IPS-11a (cell line): ENCODE measurements around the gene OR2T35.
"Not testable (repeated sequence)": the region's sequence is repeated elsewhere in the genome, so short reads cannot be mapped to it uniquely, and the experiment has no call there.

Experiments
- H3K4me3 ChIP-seq: one replicate; pipeline ENCODE4 v1.5.1; 2013; ENCODE audit warnings: low read depth, low read length, control low read depth

OR2T35 gene

DNA sequence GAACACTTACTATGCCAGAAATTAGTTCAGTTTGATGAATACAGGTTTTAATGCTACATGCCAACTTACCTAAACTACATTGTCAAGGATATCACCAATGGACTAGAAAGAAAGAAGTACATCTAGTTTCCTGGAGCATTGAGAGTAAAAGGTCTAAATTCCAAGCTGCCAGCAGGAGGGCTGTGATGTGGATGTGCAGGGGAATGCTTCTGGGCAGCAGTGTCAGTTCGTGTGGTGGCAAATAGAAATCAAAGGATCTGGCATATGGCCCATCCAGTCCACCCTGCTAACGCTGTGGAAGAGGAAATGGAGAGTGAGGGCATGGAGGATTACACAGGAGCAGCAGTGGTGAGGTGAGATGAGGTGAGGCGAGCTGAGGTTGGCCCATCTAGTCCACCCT lies at the start of gene OR2T35:
TSS of gene OR2T35 (minus strand) at position 101 of the 400 bp plus-strand sequence. CDS start 6,020 bp downstream, outside the sequence.
- not testable (repeated sequence) for H3K4me3 ChIP-seq

DNA sequence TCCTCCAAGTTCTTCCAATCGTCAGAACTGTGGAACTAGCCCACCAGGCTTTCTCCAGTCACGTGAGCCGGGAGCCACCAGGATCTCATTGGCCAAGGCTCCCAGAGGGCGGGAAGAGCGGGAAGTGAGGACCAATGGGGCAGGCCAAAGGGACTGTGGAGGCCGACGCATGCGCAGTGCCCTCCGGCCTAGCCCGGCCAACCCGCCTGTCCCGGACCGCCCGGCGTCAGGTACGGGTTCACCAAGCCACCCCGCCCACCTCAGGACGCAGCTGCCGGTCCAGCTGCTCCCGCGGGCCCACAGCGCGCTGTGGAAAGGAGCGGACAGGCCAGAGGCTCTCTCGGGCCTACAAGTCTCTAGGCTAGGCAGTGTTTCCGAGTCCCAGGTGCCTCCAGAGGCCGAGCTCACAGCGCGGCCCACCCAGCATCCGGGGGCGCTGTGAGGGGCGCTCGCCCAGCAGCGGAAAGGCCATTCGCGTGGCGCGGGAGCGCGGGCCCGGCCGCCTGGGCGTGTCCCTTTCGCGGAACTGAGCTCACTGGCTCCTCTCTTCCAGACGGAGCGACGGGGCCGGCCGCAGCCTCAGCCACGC lies 46.6 kb upstream of the OR2T35 start:
- H3K4me3 ChIP-seq = no peak overlapping the region

DNA sequence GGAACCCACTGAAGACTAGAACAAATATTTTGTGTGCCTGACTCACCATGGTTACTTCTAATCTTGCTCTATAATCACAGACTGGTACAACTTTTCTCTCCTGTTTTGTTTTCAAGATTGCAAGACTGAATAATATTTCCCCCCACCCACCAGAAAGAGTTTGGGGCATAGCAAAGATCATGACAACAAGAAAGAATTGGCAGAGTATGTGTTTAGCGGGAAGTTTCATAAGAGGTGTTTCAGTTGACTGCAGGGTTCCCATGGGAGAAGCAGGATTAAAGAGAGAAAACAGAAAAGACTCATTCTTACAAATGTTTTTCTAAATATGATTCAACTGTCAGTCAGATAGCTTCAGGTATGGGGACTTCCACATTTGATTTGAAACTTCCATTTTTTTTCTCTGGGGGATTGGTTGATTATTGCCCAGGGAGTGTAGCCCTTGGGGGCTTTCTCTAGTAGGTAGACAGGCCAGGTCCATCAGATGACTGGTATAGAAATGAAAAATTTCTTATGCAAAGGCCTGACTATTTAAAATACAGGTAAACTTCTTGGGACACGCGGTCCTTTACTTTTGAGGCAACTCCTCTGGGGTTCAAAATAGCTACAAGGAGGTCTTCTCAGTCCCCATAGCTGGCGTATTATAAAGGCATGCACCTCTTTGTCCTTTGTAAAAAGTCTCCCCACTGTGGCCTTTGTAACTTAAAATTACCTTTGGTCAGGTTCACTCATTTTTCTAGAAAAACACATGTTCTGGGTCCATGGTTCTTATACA lies 43.6 kb upstream of the OR2T35 start:
- no peak overlapping the region for H3K4me3 ChIP-seq

DNA sequence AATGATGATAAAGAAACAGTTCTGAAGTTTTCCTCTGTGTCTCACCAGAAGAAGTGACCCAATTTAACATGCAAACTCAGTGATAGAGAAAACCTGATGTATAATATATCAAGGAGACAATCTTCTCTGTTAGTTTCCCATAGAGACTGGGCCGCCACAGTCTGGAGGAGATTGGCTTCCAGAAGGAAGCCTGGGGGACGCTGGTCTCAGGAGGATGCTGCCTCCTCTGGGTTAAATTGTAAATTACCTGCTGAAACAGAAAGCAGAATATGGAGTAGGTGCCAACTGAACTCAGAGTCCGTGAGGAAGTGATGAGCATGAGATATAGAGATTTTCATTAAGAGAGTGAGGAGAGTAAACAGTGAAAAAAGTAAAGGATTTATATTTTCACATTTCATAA lies 41.7 kb upstream of the OR2T35 start:
- H3K4me3 ChIP-seq = no peak overlapping the region

DNA sequence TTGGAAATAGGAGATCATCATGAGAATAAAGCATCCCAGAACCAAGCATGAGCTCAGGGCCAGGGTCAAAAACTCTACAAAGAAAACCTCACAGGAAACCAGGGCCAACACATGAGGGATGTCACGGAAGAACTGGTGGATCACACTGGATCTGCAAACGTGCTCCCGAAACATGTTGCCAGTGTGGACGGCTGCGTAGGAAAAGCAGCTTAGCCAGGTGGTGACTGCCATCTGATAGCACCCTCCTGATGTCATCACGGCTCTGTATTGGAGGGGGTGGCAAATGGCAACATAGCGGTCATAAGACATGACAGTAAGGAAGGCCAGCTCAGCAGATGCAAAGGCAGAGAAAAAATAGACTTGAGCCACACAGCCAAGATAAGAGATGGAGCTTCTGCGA lies 36.6 kb upstream of the OR2T35 start:
- no peak overlapping the region for H3K4me3 ChIP-seq

- no peak overlapping the region for H3K4me3 ChIP-seq
These were observed 24.9 kb upstream of the OR2T35 start for GRCh38 chr1:248670003-248670402.

DNA sequence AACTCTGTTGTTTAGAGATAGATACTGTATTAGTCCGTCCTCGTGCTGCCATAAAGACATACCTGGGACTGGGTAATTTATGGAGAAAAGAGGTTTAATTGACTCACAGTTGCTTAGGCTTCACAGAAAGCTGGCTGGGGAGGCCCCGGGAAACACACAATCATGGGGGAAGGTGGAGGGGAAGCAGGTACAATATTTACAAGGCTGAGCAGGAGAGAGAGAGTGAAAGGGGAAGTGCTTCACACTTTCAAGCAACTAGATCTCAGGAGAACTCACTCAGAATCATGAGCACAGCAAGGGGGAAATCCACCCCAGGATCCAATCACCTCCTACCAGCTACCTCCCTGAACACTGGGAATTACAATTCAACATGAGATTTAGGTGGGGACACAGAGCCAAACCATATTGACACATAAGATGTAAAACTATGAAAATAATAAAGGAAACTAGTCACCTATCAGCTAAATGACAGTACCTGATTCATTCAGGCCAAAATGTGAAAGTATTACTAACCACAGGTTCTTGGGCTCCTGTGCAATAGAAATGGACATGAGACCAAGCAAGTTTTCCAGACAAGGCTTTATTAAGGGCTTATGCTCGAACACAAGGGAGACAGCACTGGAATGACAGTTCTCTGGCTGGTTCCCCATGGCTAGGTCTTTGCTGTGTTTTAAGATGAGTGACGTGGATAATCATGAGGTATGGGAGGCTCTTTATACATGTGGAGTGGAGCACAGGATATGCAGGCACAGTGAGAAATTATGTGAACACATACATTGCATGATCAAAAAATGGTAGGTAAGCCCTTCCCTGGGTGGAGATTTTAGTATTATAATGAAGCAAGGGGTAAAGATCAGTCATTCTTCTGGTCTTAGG lies 18.6 kb upstream of the OR2T35 start:
- not testable (repeated sequence) for H3K4me3 ChIP-seq

DNA sequence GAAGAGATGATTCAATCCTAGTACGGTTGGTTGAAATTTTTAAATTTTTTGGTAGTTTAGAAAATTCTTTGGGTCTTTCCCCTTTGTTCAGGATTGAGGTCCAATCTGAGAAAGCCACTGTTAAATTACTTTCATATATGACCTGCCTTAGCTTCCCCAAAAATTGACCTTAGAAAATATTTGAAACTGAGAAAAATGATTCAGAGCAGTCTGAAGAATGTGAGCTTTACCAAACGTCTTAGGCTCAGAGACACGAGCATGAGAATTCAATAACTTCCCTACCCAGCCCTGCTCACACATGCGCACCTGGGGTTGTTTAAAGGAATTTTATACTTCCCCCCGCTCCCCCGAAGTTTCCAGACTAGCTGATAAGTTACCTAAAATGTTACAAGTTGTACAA lies 11.7 kb upstream of the OR2T35 start:
- not testable (repeated sequence) for H3K4me3 ChIP-seq

DNA sequence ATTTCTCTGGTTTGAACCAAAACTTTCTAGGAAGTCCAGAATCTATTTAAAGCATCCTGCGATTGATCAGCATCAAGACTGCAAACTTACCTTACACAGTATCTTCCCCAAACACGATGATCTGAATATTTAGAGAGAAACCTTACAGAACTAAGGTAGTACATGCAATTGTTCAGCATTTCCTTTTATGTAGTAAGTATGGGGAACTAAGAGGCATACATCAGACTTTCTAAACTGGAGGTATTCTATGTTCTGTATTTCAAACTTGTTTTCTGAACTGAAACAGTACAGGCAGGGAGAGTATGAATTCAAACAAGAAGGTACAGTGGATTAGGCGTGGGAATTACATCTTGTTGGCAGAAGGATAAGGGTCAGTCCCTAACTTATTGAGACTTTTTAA lies 10.3 kb upstream of the OR2T35 start, which contains the start of gene OR2T27:
TSS of gene OR2T27 (minus strand) at position 175 of the 400 bp plus-strand sequence. CDS start 4,644 bp downstream, outside the sequence.
- H3K4me3 ChIP-seq = not testable (repeated sequence)

- not testable (repeated sequence) for H3K4me3 ChIP-seq
These were observed 3.9 kb upstream of the OR2T35 start for GRCh38 chr1:248648770-248649536.

GRCh38 chr1:248642971-248643651 lies 2.0 kb downstream of the OR2T35 start:
- H3K4me3 ChIP-seq = not testable (repeated sequence)

- not testable (repeated sequence) for H3K4me3 ChIP-seq
These were observed 3.5 kb downstream of the OR2T35 start for GRCh38 chr1:248641583-248641982.

GRCh38 chr1:248640906-248641305 lies 4.2 kb downstream of the OR2T35 start:
- H3K4me3 ChIP-seq = not testable (repeated sequence)

- not testable (repeated sequence) for H3K4me3 ChIP-seq
These were observed 5.4 kb downstream of the OR2T35 start for GRCh38 chr1:248639652-248640051.

DNA sequence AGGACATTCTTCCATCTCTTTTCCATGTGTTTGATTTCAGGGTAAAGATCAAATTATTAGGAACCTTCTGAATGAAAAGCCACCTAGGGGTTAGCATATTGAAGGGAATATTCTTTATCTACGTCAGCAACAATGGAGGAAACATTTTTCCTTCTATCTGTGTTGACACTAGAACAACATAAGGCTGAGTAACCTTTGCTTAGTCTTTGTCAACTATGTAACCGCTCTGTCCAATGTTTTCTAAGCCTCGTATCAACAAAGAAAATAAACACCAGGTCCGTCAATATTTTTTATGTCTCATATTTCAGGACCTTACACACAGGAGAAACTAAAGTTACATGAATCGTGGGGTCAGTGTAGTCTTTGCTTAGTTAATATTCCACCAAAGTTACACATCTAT lies 8.5 kb downstream of the OR2T35 start:
- H3K4me3 ChIP-seq = not testable (repeated sequence)

- not testable (repeated sequence) for H3K4me3 ChIP-seq
These were observed 10.1 kb downstream of the OR2T35 start, which contains the start of gene OR2T11 for GRCh38 chr1:248634991-248635390. OR2T11 (minus strand) TSS chr1:248635091; CDS start chr1:248627128, 7,963 bp downstream.

GRCh38 chr1:248631354-248632008 lies 13.6 kb downstream of the OR2T35 start:
- no peak overlapping the region for H3K4me3 ChIP-seq

GRCh38 chr1:248630551-248630950 lies 14.5 kb downstream of the OR2T35 start:
- H3K4me3 ChIP-seq = no peak overlapping the region
